GM19025 (cell line): ENCODE data around the gene WSCD2.

ENCODE experiments used
- ATAC-seq: cut with Tn5 transposase; IDR thresholded peaks from one replicate; pipeline ENCODE4 v1.9.1; 2021; ENCODE audit warnings: mild to moderate bottlenecking, low read depth, moderate library complexity; ENCODE audit not compliant: unreplicated experiment

The WSCD2 gene

DNA sequence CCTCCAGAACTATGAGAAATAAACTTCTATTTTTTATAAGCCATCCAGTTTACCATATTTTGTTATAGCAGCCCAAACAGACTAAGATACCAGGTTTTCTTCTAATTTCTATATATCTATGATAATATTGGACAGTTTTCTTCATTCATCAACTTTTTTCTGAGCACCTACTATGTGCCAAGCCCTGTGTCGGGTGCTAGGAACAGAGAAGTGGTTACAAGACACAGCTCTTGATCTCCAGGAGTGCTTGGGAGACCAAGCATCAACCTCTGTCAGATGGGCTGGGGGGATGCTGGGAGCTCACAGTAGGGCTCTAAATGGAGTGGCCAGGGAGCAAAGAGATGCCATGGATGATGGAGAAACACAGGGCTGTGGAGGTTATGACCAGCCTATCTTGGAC lies 2.9 kb upstream of the WSCD2 start:
- no peak for ATAC-seq

DNA sequence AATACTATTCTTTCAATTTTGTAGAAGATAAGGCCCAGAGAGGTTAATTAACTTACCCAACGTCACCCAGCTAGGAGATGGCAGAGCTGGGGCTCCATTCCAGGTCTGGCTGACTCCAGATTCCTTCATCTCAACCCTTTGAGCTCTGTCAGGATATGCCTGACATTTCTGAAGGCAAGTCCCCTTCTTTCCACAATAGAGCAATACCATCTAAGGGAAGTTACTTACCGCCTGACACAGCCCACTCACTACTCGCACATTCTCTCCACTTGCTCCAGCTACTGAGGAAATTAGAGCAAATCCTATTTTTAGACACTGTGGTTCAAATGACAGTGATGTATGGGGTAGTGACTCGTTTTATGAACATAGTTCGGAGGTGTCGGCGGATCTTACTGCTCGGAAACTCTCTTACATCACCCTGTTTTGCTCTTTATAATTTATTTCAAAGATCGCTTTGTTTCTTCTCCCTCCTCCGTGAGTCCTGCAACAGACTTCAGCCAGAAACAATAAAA lies 2.0 kb upstream of the WSCD2 start:
- ATAC-seq: no peak

DNA sequence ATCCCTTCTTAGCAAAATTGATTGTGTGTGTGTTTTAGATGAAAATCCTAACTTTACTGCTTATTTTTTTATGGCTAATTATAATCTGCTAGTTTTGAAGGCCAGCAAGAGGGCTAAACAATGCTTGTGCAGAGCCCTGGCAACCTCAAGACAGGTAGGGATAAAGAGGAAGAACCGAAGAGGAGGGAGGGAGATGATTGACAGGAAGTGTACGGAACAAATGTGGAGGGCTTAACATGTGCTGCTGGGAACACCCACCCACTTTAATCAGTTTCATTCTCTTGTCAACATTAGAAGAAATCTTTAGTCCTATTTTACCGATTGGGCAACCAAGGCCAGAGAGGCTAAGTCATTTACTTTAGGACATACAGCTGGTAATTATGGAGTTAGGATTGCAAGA lies 1.4 kb upstream of the WSCD2 start:
- ATAC-seq: no peak

DNA sequence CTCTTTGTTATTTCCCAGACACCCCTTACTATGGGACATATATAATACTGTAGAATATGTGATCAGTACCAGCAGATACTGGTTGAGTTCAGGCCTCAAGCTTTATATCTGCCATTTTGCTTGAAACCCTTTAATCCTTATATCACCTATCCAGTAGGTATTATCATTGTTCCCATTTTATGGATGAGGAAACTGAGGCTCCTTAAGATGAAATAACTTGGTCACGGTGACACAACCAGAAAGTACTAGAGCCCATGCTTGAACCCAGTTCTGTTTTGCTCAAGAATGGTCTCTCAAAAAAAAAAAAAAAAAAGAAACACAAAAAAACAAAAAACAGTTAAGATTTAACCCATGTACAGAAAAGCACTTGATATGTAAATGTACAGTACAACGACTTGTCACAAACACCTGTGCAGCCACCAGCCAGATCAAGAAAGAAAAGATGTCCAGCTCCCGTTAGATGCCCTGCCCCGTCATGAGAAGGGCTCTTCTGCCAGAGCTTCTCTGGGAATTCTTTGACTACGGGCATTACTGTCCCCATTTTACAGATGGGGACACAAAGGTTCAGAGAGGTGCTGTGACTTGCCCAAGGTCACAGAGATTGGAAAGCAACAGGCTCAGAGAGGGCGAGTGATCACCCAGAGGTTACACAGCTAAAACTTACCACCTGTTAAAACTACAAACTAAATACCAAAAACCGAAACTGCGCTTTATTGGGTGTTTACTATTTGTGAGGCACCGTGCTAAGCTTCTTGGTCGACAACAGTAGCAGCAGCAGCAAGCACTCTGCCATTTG lies 669 bp upstream of the WSCD2 start:
- ATAC-seq: no peak

DNA sequence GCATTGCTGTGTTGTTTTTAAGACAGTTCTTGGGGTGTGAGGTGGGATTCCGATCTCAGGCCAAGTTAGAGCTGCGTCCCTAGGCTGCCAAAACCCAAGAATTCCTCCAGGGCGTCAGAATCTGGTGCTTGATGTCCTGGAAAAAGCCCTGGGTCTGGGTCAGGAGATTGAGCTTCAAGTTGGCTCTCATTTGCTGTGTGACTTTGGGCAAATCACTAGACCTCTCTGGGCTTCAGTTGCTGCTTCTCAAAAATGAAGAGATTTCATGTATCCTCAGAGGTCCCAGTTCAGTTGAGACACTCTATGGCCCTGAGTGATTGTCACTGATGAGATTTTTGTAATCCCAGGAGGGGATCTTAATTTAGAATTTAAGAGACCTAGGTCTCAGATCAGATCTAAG lies 1.9 kb downstream of the WSCD2 start:
- no peak for ATAC-seq

DNA sequence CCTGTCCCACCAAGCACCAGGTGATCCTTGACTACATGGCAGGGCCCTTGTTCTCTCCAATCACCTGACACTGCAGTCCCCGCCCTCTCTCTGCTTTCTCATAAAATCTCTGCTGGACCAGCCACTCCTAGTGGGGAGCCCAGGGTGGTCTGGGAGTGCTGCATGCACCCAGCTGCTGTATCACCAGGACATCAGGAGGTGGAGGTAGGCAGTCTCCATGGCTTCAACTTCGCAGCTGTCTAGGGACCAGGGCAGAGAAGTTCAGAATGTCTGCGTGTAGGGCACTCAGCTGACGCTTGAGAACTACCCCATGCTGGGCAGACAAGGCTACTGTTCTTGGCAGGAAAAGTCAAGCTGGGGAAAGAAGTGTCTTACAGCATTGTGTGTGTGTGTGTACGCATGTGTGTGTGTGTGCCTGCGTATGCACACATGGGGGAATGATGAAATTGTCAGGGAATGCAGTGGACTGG lies 2.6 kb downstream of the WSCD2 start:
- ATAC-seq: no peak

DNA sequence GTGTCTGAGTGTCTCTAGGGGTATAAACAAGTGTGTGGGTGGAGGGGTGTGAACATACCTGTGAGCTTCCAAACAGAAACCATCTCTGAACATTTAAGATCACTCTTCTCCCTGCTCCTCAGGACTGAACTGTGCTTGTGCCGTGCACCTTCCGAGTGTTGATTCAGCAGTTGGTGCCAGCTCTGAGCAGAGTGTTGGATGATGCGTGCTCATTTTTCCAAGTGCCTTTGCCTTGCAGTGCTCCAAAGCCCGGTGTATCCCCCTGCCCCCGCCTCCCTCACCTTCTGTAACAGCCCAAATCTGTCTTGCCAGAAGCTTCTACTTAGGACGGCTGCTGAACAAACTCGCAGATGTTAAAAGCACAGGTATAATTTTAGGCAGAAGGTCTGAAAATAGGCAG lies 4.4 kb downstream of the WSCD2 start:
- no peak for ATAC-seq

DNA sequence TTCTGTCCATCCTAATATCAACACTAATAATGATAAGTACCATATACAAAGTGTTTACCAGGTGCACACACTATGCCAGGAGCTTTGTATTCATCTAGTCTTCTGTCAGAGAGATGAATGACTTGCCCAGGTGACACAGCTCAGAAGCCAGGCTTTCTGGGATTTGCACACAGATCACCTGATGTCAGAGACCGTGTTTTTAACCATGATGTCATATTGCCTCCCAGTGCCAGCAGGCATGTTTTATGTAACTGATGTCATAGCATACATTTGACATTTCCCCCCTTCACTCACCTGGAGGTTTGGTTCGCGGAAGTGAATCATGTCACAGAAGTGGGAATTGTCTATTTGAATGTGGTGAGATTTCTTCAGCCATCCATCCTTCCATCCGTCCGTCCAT lies 5.7 kb downstream of the WSCD2 start:
- no peak for ATAC-seq

DNA sequence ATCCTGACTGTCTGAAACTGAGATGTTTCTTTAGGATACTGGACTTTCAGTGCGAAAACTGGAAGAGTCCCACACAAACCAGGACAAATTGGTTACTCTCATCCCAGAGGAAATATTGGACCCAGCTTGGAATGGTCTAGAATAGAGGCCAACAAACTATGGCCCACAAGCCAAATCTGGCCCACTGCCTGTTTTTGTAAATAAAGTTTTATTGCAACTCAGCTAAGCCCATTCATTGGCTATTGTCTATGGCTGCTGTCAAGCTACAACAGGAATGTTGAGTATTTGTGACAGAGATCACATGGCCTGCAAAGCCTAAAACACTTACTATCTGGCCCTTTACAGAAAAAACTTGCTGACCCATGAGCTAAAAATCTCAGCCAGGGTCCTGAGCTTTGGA lies 6.5 kb downstream of the WSCD2 start:
- ATAC-seq: no peak

DNA sequence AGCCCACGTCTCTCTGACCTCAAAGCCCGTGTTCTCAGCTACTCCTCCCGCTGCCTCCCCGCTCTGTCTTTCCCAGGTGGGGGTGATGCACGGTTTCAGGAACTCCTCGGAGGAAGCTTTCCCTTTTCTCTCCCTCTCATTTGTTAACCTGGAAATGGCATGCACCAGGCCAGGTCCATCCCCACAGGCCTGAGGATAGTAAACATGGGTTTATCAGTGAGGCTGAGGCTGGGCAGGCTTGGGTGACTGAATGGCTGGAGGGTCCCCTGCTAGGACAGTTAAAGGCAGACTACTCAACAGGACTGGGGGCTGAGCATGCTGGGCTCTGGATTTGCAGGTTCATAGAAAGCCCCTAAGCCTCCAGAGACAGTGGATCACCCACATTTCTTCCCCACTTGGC lies 7.6 kb downstream of the WSCD2 start:
- ATAC-seq: no peak

DNA sequence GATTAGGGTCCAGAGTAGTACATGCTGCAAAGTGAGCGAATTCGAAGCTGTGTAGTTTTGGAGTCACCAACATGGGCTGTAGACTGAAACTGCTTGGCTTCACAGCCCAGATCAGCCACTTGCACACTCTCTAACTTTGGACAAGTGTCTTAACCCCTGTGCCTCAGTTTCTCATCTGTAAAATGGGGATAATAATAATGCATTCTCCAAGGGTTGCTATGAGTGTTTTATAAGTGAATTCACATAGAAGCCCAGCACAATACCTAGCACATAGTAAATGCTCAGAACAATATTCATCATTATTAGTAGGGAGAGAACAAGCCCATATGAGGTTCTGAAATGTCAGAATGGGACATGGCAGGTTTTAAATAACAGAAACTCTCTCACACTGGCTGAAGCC lies 10.4 kb downstream of the WSCD2 start:
- no peak for ATAC-seq

DNA sequence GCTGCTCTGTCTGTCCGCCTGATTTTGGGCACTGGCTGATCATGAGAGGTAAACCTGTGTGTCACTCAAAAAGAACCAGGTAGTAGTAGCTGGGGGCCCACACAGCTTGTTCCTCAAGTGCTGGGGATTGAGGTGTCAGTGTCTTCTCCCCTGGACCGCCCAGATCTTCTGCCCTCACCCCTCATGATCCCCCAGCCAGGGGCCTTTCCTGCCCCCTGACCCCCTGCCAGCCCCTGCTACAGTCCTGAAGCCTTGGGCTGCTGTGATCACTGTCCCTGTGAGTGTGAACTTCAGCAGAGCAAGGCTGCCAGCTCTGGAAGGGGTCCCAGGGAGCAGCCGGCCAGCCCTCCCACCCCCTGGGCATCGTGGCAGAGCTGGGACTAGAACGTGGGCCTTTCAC lies 11.4 kb downstream of the WSCD2 start:
- no peak for ATAC-seq

DNA sequence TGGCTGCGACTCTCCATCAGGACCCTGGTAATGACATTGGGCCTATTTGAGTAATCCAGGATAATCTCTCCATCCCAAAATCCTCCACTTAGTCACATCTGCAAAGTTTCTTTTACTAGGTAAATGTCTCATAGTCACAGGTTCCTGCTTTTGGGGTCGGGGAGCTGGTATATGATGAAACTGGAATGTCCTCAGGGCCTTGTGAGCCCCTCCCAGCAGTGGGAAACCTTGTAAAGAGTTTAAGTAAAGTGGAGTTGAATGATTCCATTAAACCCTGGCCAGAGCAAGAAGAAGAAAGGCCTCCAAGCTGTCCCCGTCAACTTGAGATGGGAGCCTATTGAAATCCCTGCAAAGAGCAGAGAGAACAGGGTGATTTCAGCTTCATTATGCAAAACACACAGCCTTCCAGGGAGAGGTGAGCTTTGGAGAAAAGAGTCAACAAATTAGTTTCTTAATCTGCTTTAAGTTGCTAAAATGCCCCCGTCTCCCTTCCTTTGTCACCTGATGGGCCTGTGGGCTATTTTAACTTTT lies 12.6 kb downstream of the WSCD2 start:
- ATAC-seq: no peak

DNA sequence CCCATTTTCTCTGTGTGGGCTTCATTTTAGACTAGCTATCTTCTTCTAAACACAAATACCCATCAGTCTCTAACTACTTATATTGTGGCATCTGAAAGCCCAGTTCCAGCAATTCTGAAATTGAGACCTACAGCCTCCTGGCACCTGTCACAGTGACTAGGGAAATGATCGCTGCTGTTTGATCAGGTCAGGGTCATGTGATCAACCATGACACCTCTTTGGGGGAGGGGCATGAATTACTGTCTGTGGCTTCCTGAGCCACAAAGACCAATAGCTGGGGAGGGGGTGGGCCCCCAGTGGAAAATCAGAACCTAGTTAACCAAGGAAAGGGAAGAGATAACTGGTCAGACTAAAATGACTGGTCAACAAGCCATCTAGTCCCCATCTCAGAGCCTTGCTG lies 14.1 kb downstream of the WSCD2 start:
- ATAC-seq: no peak

DNA sequence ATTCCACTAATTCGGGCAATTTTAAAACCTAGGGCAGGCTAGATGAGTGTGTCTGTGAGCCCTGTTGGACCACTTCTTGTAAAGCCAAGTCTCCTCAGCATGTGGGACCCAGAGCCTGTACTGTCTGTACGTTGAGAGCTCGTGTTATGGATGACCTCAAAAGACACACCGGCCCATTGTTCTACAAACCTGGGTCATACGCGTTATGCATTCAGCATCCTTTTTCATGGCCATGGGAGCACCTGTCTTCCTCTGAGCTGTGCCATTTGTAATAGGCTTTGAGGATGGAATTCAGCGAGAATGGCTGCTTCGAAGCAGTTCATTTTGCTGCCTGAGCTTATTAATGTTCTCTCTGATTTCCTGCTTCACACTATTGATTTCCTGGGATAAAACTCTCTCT lies 15.0 kb downstream of the WSCD2 start:
- ATAC-seq: no peak

DNA sequence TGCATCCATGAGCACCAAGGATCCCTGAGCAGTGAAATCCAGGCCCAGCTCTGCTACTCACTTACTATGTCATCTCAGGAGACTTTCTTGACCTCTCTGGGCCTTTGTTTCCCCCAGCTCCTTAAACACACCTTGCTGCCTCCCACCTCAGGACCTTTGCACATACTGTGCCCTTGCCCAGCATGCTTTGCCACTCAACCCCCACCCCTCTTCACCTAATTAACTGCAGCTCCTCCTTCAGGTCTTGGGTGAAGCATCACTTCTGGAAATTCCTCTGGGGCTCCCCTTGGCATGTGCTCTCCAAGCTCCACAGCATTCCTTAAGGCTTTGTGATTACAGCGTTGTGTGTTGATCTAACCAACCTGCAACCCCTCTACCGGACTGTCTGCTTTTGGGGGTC lies 15.9 kb downstream of the WSCD2 start:
- ATAC-seq: no peak

DNA sequence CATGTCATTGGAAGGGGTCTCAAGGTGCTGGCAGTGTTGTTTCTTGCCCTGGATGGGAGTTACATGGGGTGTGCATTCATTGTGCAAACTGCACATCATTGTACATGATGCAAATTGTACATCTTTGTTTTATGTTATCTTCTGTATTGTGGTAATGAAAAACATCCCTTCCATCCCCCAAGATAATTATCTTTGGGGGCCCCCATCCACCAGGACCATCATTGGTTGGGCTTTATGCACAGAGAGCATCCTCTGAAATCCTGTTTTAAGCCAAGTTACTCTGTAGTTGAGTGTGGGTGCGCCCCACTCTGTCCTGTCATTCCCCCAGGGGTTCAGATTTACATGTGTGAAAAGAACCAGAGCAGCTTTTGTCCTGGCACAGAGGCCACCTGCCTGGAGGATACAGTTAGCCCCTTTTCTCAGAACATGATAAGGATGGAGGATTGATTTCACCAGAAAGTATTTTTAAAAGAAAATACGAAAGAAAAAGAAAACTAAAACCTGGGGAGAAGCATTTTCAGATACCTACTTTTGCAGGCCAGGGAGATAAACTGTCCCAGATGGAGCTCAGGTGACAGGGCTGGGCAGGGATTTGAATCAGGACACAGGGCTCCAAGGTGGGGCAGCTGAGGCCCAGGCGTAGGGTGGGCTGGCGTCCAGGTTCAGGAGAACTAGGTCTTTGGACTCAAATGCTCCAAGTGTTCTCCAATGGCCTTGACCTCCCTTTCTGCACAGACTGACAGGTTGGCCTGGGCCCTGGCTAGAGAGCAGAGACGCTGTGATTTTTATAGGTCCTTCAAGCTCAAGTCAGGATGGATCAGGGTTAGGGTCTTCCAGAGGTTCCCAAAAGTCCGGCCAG lies 17.2 kb downstream of the WSCD2 start:
- ATAC-seq: no peak

DNA sequence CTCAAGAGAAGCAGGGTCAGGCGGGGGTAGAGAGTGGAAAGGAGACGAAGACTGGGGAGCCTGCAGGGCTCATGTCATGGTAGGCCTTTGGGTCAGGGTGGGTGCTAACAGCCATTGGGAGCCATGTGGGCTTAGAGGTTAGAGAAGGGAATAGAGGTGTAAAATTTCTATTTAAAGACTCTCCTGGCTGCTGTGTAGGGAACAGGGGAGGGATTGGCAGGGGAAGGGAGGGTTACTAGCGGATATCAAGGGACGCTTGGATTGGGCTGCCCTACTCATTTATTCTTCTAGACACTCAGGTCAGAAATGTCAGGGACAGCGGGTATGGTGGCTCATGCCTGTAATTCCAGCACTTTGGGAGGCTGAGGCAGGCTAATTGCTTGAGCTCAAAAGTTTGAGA lies 18.2 kb downstream of the WSCD2 start:
- ATAC-seq: no peak

DNA sequence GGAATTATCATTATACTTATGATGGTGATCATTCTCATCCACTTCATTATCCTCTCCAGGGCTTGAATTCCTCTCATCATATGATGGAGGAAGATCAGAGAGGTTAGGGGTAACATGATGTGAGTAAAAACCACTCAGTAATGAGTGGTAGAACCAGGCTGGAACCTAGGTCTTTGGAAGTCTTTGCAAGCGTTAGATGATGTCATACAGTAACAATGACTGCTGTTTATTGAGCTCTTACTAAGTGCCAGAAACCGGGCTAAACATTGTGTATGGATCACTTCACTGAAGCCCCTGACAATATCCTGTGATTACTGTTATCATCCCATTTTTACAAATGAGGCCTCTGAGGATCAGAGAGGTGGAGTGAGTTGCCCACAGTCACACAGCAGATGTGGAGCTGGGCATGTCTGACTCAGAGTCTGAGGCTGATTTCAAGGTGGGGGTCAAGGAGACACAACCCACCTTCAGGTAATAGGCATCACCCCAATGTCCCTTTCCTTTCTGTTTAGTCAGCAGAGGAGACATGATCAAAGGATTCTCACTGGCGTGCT lies 19.5 kb downstream of the WSCD2 start:
- no peak for ATAC-seq

DNA sequence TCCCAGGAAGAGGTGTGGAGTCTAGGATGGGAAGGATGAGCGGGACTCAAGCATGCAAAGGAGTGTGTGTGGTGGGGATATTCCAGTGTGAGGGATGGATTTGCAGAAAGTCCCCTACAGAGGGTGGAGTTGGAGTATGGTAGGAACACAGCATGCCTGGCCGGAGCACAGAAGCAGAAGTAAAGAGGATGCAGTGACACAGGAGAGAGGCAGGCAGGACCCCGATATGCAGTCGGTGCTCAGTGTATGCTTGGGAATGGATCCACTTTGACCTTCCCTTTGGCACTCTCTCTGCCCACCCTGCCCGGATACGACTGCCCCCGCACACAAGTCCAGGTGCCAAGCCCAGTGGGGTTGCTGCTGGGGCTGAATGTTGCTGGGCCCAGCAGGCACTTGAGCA lies 21.3 kb downstream of the WSCD2 start:
- ATAC-seq: no peak

DNA sequence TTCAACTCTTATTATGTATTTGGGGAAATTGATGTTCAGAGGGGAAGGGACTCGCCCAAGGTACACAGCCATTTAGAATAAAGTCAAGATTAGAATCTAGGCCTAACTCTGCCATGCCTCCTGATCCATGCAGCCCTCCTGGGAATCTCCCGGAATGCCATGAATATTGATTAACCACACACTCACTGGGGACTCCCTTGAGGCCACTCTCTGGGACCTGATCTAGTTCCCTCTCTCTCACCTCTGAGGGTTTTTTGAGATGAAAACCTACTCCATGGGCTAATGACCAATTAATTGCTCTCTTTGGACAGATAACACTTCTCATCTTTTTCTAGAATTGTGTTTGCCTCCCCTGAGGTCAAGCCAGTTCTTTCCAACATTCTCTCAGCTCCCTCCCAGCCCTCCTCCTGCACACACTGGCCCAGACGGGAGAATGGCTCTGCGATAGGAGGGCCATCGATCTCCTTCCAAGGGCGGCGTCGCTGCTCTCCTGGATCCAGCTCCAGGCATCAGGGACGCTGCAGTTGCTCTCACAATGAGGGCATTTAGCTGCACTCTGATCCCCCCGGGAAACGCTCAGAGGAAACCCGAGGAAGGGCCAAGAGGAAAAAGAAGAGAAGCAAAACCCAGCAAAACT lies 22.6 kb downstream of the WSCD2 start:
- no peak for ATAC-seq
